GM23338 (cell line): ENCODE data around the gene CCDC12. TPM values are rescaled to one million over a fixed set of nuclear protein-coding genes. Genes with fewer than 3 reads are reported as not detected.

Experiments
- ATAC-seq: fragments of 200-7000 bp; cut with Tn5 transposase; 3 replicates; pipeline ENCODE4 v1.9.1; 2020
- DNase-seq: peaks from one replicate; pipeline ENCODE4 v3.0.0-alpha.2; 2015; ENCODE audit warnings: low spot score
- H2AFZ ChIP-seq: fragments of 200-600 bp; sonication (generic); 2 replicates; pipeline ENCODE4 v1.8.0; 2016; ENCODE audit warnings: antibody characterized with exemption, mild to moderate bottlenecking, moderate library complexity
- H3F3A ChIP-seq: fragments of 200-600 bp; sonication (generic); replicated peaks from 2 replicates; pipeline ENCODE4 v1.8.0; 2017; ENCODE audit warnings: antibody characterized with exemption, mixed run types, low read depth
- H3K27ac ChIP-seq: fragments of 200-600 bp; sonication (generic); 2 replicates; pipeline ENCODE4 v1.6.1; 2016; ENCODE audit warnings: low read depth
- H3K27me3 ChIP-seq: fragments of 200-600 bp; sonication (generic); 2 replicates; pipeline ENCODE4 v1.8.0; 2016; ENCODE audit warnings: mild to moderate bottlenecking, mixed run types, moderate library complexity; ENCODE audit not compliant: insufficient read depth
- H3K36me3 ChIP-seq: fragments of 200-600 bp; sonication (generic); 2 replicates; pipeline ENCODE4 v1.8.0; 2016; ENCODE audit warnings: mild to moderate bottlenecking; ENCODE audit not compliant: insufficient read depth
- H3K4me1 ChIP-seq: fragments of 200-600 bp; sonication (generic); 2 replicates; pipeline ENCODE4 v1.8.0; 2016; ENCODE audit warnings: mild to moderate bottlenecking, moderate library complexity; ENCODE audit not compliant: insufficient read depth
- H3K4me2 ChIP-seq: fragments of 200-600 bp; sonication (generic); 2 replicates; pipeline ENCODE4 v1.7.1; 2017; ENCODE audit warnings: mixed run types
- H3K4me3 ChIP-seq: fragments of 200-600 bp; sonication (generic); 2 replicates; pipeline ENCODE4 v1.6.1; 2016; ENCODE audit warnings: mixed run types
- H3K79me2 ChIP-seq: fragments of 200-600 bp; sonication (generic); replicated peaks from 2 replicates; pipeline ENCODE4 v1.8.0; 2017; ENCODE audit warnings: mild to moderate bottlenecking; ENCODE audit not compliant: insufficient read depth
- H3K9me2 ChIP-seq: fragments of 200-600 bp; sonication (generic); 2 replicates; pipeline ENCODE4 v1.8.0; 2017; ENCODE audit not compliant: insufficient read depth
- H4K20me1 ChIP-seq: fragments of 200-600 bp; sonication (generic); replicated peaks from 2 replicates; pipeline ENCODE4 v1.8.0; 2017; ENCODE audit warnings: mild to moderate bottlenecking; ENCODE audit not compliant: insufficient read depth
- H3K27ac Mint-ChIP-seq: 2 replicates; pipeline ENCODE4 v1.8.0; 2020; ENCODE audit warnings: inconsistent platforms, mild to moderate bottlenecking, moderate library complexity, mixed read lengths
- H3K27me3 Mint-ChIP-seq: 3 replicates; pipeline ENCODE4 v1.8.0; 2022; ENCODE audit warnings: low read depth, mild to moderate bottlenecking, moderate library complexity, mixed read lengths, inconsistent platforms; ENCODE audit not compliant: insufficient read depth, poor library complexity
- H3K36me3 Mint-ChIP-seq: 3 replicates; pipeline ENCODE4 v1.8.0; 2021; ENCODE audit warnings: low read depth, mild to moderate bottlenecking, inconsistent platforms, moderate library complexity, mixed read lengths
- H3K4me1 Mint-ChIP-seq: 3 replicates; pipeline ENCODE4 v1.8.0; 2020; ENCODE audit warnings: mild to moderate bottlenecking, inconsistent platforms, mixed read lengths
- H3K4me3 Mint-ChIP-seq: 3 replicates; pipeline ENCODE4 v1.8.0; 2021; ENCODE audit warnings: moderate library complexity, mild to moderate bottlenecking, inconsistent platforms, mixed read lengths
- H3K9me3 Mint-ChIP-seq: 3 replicates; pipeline ENCODE4 v1.8.0; 2020; ENCODE audit warnings: moderate library complexity, mild to moderate bottlenecking, inconsistent platforms, mixed read lengths
- CTCF ChIP-seq, 2 experiments: fragments of 200-600 bp in 1 of 2; sonication (generic) in 1 of 2; conservative IDR thresholded peaks; 2 replicates each; pipeline versions ENCODE4 v1.5.1 to v1.6.1; 2016 to 2017; ENCODE audit warnings: antibody characterized with exemption in 2 of 2, low read depth in 2 of 2, mild to moderate bottlenecking in 2 of 2, moderate library complexity in 1 of 2
- EZH2phosphoT487 ChIP-seq: fragments of 200-600 bp; sonication (generic); IDR thresholded peaks from one replicate; pipeline ENCODE4 v1.8.1; 2018; ENCODE audit warnings: antibody characterized with exemption; ENCODE audit not compliant: unreplicated experiment
- JUNB ChIP-seq: IDR thresholded peaks from one replicate; pipeline ENCODE4 v1.6.1; 2016; ENCODE audit warnings: antibody characterized with exemption; ENCODE audit not compliant: unreplicated experiment
- NANOG ChIP-seq: IDR thresholded peaks from 2 replicates; pipeline ENCODE4 v1.6.1; 2016; ENCODE audit warnings: antibody characterized with exemption, borderline replicate concordance
- POLR2AphosphoS5 ChIP-seq: IDR thresholded peaks from 2 replicates; pipeline ENCODE4 v1.6.1; 2016; ENCODE audit warnings: antibody characterized with exemption, low read depth
- ZNF114 ChIP-seq: fragments of 250-450 bp; sonication (Bioruptor Pico); IDR thresholded peaks from 2 replicates; pipeline ENCODE4 v1.5.0; 2020; ENCODE audit warnings: mild to moderate bottlenecking, moderate library complexity
- ZNF331 ChIP-seq: fragments of 250-450 bp; sonication (Bioruptor Pico); IDR thresholded peaks from 2 replicates; pipeline ENCODE4 v1.5.0; 2020; ENCODE audit warnings: low read depth, mild to moderate bottlenecking, moderate library complexity
- ZNF462 ChIP-seq: fragments of 250-450 bp; sonication (Bioruptor Pico); IDR thresholded peaks from 2 replicates; pipeline ENCODE4 v1.5.0; 2020; ENCODE audit warnings: mild to moderate bottlenecking, moderate library complexity
- polyA plus RNA-seq: library from polyadenylated mRNA; unstranded; fragments of >200 nt; fragmentation: Nextera tagmentation; extraction: Ambion mirVana; gene quantifications from 2 replicates; pipeline ENCODE4 v1.2.1, GENCODE V29; 2016
- total RNA-seq: library from RNA; depleted of rRNA; stranded (reverse); fragments of >200 nt; shearing (Covaris generic); gene quantifications from 2 replicates; pipeline ENCODE4 v1.2.3, GENCODE V29; 2014

Gene CCDC12
- total and polyA plus RNA-seq, 2 experiments from 2014 or later, result 42.9 to 133 TPM

- Histone ChIP-seq H3K36me3 (no peaks in the 10 kb centered on the region; the same call in 1 of the 2 replicates), H2AFZ (no peak overlapping the region), H3K9me2 (no peaks in the 10 kb centered on the region), H3K4me1 (no peaks in the 10 kb centered on the region), H3K4me2 (no peak overlapping the region), H3K79me2 (no peaks in the 10 kb centered on the region), H3K27ac (no peak overlapping the region), H4K20me1 (no peaks in the 10 kb centered on the region; the same call in 1 of the 2 replicates), H3F3A (no peaks in the 10 kb centered on the region), H3K4me3 (no peak overlapping the region), H3K27me3 (no peaks in the 10 kb centered on the region)
- H3K27me3 Mint-ChIP-seq, result peaks cover 16% of the 10 kb centered on the region
- ATAC-seq (no peak), DNase-seq (no peak)
- H3K4me1 Mint-ChIP-seq, result peaks cover 2% of the 10 kb centered on the region; the same call in 2 of the 3 replicates
- H3K36me3 Mint-ChIP-seq, result peaks cover 13% of the 10 kb centered on the region
- H3K27ac Mint-ChIP-seq, result no peak overlapping the region
- H3K4me3 Mint-ChIP-seq, result no peak overlapping the region
- no peaks in the 10 kb centered on the region for H3K9me3 Mint-ChIP-seq
- TF ChIP-seq ZNF114 (CRISPR knock-in tag) (no peak), JUNB (no peak), POLR2AphosphoS5 (no peak), EZH2phosphoT487 (no peak), ZNF331 (CRISPR knock-in tag) (no peak), NANOG (no peak), CTCF (conservative IDR thresholded peaks at IDR 0.05; ENCODE audit: low read depth in 2 of 2) (no peak), ZNF462 (no peak)
Measured at GRCh38 chr3:46999516-47000197, 23.1 kb upstream of the CCDC12 start.
